Activated gamma-delta T cell treated with Interleukin-2 at 50 U/mL for 16 hours (primary cell): ENCODE measurements around the gene ANO6.
"Not testable (repeated sequence)": the region's sequence is repeated elsewhere in the genome, so short reads cannot be mapped to it uniquely, and the experiment has no call there.

Experiments used
- DNase-seq: peaks from one replicate; pipeline ENCODE4 v3.0.0-alpha.2; 2020

The ANO6 gene

DNA sequence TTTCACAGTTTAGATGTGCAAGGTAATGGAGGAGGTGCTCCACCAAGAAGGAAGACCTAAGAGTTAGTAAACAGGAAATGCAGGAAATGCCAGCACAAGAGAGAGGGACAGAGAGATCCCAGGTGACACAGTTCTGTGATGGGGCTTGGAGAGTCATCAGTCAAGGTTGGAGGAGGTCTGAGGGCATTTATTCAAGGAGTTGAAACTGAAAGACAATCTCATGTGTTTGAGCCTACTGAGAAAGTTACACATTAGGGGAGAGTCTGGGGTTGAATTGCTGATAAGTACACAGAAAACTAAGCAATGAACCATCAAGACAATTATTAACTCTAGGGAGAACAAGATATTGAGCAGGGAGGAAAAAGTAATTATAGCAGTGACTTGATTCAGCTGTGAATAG, 138.5 kb downstream of the ANO6 start:
- DNase-seq, result no peak

DNA sequence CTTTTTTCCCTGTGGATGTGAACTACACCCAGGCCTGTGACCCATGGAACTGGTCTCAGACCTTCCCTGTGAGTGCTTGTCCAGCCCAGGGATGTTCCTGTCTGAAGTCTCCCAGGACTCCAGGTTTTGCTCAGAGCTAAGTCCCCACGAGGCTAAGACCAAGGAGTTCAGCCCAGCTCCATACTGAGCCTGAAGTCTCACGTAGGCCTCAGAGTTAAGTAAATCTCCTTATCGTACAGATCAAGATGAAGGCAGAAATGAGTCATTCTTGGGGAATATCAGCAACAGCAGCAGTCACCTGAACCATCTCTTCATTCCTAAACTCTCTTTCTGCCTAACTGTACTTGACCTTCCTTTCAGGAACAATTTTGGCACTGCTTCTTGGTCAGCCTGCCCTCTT, 139.8 kb downstream of the ANO6 start:
- DNase-seq, result no peak

DNA sequence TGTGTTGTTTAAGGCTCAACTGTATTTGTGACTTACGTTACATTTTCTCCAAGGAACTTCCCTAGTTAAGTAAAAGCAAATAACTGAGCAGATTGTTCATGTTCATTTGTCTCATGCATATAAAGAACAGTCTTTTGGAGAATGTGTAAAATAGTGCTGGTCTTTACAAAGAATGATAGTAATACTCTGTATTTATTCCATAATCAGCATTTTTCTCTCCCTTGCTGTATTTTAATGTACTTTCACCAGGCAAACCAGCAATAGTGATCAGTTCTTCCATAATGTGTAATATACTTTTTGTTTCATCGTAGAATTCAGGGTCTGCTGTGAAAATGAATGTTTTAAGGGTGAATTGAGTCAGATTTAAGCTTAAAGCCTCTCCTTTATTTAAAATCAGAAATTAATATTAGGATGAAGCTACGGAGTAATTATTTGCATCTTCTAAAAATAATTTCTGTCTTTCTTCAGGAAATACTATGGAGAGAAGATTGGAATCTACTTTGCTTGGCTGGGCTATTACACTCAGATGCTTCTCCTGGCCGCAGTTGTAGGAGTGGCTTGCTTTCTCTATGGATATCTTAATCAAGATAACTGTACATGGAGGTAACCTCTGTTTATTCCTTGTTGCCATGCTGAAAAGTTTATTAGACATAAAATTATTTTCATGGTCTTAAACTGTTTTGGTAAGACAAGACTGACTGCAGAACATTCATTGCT, 141.1 kb downstream of the ANO6 start:
- no peak for DNase-seq

DNA sequence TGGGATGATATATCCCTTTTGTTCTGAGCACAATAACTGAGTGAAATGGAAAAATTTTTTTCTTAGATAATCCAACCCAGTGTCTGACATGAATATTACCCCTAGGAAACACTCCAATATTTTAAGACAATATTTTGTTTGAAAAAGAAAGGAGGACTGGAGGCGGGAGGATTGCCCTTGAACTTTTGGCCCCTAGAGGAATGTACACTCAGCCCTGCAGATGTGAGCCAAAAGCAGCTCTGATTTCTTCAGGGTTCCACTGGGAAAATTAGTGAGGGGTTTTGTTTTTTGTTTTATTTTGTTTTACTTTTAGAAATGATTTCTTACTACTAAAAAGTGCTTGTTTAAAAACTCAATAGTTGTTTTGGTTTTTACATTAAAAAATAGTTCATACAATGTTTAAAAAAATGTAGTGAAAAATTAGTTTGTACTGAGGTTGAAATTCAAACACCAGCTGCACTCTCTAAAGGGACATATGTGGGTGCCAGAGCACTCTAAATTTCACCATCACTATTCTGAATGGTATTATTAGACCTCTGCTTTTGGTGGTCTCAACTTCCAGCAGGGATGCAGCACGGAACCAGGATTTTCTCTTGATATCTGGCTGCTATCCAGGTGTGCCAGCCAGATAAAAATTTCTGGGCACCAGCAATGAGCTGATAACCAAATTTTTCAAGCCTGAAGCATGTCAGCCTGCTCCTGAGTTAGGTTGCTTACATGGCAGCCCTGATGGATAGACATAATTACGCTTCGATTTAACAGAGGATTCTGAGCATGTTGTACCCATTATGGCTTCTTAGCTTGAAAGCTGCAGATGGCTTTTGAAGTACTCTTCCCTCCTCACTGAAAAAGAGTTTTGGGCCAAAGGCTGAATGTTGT, 141.9 kb downstream of the ANO6 start:
- no peak for DNase-seq

DNA sequence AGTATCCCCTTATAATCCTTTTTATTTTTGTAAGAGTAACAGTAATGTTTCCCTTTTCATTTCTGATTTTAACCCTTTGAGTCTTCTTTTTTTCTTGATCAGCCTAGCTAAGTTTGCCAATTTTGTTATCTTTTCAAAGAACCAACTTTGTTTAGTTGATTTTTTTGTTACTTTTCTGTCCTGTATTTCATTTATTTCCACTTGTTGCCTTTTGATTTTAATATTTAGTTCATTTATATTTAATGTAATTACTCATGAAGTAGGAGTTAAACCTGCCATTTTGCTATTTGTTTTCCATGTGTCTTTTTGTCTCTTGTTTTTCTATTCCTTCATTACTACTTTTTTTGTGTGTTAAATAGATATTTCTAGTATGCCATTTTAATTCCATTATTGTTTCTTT, 146.4 kb downstream of the ANO6 start:
- DNase-seq, result no peak

DNA sequence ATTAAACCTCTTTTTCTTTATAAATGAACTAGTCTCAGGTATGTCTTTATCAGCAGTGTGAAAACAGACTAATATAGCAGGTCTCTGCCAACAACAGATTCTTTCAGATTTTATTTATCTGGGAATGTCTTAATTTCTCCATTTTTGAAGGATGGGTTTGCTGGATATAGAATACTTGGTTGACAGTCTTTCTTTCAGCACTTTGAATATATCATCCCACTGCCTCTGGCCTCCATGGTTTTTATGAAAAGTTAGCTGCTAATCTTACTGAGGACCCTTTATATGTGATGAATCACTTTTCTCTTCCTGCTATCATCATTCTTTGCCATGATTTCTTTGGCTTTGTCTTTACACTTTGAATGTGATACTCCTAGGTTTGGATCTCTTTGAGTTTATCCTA, 148.0 kb downstream of the ANO6 start:
- no peak for DNase-seq

DNA sequence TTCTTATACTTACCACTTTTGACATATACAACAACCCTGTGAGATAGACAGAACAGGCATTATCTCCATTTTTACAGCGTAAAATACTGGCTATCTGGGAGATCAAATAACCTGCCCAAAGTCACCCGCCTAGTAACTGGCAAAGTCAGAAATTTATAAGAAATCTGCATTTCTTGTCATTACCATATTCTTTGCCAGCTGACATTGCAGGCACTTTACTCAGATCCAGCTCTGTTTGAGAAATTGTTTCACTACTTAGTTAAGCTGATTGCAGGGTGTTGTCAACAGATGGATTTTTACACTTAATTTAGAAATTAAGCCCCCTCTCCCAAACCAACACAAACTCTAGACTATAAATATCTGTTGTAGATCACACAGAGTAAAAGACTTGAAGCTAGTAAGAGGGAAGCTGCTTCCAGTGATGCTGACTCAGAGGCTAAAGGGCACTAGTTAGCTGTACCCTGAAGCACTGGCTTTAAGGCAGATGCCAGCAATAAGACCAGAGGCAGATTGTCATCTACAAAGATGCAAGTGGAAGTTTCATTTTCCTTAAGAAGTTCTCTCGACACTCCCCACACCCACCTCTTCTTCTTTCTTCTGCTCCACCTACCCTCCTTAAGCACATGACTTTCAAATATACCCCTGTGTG, 153.1 kb downstream of the ANO6 start:
- no peak for DNase-seq

DNA sequence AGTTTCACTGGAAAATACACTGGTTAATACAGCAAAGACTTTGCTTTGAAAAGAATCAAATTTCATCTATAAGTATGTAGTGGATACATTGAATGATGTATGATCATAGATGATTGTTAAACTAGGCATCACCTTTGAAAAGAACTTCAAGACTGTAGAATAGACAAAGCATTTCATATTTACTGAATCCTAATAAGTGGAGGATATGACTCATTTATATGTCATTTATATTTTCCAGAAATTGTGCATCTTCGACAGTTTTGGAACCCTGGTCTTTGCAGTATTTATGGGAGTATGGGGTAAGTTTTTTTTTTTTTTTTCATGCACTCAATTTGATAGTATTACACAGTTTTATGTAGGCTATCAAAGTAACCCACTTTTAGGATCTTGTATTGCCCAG, 161.9 kb downstream of the ANO6 start:
- no peak for DNase-seq

DNA sequence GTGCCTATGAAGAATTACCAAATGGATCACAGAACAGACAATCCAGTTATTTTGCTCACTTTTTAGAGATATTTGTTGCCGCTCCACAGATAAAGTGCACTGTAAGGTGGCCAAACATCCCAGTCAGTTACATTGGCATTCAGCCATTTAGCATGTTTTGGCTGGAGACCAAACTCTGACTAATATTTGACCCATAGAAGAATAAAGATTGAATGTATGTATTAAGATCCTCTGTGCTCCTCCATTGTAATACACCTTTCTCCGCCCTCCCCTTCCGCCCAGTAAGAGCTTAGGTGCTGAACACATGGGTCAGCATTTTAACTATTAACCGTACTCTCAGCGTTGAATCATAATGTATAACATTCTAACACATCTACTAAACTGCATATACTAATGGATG, 163.4 kb downstream of the ANO6 start:
- no peak for DNase-seq

DNA sequence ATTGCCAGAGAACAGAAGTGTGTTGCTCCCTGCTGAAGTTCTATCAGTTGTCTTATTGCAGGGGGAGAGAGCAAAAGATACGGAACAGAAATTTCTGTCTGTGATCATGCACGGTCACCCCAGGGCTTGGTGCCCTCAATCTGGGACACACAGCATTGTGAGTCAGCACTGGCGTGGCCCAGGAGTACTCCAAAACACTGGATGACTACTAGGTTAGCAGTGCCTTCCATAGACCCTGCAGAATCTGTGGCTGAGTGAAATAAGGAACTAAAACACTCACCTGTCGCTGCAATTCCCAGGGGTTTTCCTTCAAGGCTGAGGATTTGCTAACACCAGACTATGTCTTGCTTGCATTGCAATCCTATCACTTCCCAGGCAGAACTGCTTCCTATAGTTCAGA, 165.5 kb downstream of the ANO6 start:
- DNase-seq, result no peak

DNA sequence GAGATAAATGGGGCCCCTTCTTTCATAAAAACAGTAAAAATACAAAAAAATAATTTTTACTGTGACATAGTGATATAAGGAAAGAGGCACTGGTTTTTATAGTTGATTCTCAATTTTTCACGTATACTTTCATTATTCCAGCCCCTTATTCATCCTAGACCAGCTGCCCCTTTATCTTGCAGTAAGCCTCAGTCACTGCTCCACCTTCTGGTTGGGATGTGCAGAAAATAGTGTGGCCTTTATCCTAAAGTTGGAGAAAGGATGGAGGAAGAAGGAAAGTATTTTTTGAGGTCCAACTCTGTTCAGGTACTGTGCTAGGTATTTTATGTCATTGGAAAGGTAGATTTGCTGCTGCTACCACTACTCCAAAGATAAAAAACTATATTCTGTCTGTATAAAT, 172.7 kb downstream of the ANO6 start:
- DNase-seq, result no peak

DNA sequence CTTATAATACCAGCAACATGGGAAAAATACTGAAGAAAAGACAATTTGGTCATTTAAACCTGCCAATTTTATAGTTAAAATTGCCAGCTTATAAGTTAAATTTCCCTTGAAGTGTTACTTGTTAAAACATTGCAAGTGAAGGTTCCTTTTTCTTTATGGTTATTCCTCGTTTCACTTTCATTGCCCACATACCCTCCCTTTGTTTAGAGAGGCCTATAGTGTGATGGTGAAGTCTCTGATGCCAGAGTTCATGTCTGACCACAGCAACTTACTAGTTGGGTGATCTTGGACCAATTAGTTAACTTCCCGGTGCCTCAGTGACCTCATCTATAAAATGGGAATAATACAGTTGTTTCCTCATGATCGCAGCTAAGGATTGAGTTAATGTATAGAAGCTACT, 173.5 kb downstream of the ANO6 start:
- DNase-seq, result no peak

DNA sequence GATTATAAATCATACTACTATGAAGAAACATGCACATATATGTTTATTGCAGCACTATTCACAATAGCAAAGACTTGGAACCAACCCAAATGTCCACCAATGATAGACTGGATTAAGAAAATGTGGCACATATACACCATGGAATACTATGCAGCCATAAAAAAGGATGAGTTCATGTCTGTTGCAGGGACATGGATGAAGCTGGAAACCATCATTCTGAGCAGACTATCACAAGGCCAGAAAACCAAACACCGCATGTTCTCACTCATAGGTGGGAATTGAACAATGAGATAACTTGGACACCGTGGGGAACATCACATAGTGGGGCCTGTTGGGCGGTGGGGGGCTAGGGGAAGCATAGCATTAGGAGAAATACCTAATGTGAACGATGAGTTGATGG, 181.6 kb downstream of the ANO6 start:
- not testable (repeated sequence) for DNase-seq

DNA sequence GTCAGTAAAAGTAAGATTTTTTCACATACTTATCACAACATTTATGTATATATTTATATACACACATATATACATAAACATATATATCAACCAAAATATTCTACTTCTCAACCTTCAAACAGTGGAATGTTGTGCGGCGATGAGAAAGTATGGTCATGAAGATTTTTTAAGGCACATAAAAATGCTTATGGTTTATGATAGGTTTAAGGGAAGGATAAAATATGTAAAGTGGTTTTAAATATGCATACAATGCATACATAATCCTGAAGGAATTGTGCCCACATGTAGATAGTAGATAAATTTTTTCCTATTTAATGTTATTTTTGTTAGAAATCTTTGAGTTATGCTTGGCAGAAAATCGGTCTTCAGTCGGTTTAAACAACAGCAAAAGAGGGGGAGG, 182.7 kb downstream of the ANO6 start:
- no peak for DNase-seq

DNA sequence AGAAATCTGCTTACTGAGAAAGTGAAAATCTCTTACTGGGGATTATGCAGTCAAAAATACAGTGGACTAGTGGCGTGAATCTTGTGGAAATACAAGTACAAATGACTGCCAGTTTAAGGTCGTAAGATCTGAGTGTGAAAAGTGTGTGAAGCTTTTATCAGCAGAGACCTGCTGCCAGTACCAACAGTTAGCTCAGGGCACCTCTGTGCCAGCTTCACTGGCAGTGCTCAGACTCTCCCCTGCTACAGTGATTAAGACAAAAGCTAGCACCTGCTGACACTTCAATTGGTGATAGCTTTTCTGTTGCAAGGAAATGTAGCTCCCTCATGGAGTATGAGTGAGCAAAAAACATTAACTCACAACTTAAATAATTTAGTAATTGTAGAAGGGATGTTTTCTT, 185.1 kb downstream of the ANO6 start:
- DNase-seq, result no peak

DNA sequence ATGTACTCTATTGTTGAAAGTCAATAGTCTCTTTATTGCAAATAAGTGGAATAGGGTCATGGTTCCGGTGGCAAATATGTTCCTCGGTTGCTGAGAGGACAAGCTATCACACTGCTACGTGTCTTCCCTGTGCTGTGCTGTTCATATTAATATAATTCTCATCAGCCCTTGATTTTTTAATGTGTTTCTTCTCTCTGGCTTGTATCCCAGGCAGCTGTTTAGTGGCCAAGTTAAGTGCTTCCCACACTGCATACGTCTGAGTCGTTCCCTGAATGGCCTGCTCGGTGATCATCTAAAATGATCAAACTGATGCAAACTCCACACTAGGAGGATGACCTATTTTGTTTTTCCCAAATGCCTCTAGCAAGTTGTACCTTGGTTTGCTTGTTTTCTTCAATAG, 186.4 kb downstream of the ANO6 start:
- DNase-seq, result no peak

DNA sequence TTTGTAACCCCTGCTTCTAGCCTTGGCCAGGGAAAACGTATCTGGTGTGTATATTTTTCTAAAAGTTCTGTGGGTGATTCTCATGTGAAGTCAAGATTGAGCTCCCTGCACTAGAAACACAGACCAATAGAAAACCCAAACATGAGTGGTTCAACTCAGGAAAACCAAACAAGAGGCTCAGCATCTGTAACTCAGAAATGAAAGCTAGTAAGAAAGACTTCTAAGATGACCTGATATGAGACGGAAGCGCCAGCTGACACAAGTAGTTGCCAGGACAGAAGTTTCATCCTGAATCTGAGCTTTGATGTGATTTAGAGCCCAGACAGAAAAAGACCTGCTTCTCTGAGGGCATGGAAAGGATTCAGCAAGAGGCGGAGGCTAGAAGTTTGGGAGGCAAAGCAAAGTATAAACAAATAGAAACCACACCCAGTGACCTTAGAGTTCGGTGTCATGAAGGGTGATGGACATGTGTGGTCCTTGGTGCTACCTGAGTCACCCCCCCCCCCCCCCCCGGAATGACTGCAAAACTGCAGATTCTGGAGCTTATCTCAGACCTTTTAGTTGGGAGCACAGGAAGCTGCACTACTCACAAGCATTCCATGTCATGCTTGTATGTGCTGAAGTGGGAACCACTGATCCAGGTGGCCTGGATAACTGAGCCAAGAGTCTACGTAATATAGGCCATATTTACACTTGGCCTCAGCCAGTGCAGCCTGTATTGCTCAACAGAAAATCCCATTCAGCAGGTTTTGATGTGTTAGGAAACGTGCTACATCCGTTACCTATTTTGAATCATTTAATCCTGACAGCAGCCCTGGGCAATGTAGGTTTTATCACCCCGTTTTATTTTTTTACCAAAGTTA, 191.3 kb downstream of the ANO6 start:
- DNase-seq, result no peak

DNA sequence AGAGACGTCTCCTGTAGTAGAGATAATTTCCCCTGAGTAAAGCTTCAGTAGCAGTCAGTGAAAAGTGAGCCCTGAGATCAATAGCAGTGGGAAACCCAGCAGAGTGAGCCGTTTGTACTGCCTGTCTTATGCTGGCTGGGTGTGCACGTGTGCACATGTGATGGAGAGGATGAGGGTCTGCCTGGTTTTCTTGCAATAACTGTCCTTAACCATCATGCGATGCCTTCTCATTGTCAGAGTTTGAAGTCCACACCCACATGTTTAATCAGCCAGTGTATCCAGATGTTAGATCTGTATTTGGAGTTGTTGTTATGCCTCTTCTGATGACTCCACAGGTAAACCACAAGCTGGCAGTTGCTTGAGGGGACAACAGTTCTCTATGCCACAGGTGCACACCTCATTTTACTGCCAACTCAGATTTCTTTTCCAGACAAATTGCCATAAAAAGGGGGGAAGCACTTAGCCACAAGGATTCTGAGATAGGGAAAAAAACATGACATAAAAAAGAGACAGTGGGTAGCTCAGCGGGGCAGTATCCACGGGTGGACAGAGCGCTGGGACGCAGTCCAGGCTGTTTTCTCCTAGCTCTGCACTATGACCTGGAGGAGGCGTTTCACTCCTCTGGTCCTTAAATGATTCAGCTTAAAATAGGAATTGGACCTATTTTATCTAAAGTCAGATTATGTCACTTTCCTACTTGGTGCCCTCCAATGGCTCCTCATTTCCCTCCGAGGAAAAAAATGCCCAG, 192.3 kb downstream of the ANO6 start:
- DNase-seq, result no peak

DNA sequence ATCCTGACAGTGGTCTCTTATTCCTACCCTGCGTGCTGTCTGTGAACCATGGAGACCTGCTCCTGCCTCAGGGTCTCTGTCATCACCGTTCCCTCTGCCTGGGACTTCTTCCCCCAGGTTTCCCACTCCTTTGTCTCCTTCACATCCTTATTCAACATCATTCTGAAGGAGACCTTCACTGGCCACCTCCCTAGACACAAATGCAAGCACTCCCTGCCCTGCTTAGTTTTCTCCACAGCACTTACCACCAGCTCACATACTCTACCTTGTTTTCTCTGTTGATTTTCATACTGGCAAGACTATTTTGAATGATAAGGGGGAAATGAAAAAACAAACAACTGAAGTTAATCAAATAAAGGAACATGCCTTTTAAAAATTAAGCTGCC, 192.8 kb downstream of the ANO6 start:
- no peak for DNase-seq

DNA sequence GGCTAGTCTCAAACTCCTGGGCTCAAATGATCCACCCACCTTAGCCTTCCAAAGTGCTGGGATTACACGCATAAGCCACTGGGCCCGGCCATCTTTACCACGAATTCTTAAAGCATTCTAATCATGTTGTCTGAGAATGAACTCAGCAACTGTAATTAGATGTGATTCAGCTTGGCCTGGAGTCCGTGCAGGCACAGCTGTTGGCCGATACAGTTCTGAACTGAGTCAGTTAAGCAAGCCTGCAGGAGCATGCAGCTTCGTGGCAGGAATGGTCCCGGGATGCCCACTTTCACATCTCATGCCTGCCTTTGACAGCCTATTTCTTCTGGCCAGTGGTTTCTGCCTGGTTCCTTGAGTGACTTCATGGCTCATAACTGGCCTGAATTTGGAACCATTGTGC, 194.1 kb downstream of the ANO6 start:
- DNase-seq, result no peak

DNA sequence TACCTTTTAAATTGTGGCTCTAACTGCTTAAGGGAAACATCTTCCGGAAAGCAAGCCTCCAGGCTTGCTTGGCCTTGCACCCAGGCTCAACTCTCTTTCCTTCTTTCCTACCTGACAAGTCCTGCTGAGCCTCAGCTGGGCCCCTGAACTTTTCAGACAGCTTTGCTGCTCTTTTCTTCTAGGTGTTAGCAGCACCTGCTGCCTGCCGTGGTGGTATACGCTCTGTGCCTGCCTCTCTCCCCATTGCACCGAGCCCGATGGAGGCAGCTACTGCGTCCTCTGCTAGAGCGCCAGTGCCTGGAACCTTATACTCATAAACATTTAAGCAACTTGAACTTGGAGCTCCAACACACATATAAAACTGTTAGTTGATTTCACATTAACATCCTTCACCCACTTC, 195.7 kb downstream of the ANO6 start:
- no peak for DNase-seq

DNA sequence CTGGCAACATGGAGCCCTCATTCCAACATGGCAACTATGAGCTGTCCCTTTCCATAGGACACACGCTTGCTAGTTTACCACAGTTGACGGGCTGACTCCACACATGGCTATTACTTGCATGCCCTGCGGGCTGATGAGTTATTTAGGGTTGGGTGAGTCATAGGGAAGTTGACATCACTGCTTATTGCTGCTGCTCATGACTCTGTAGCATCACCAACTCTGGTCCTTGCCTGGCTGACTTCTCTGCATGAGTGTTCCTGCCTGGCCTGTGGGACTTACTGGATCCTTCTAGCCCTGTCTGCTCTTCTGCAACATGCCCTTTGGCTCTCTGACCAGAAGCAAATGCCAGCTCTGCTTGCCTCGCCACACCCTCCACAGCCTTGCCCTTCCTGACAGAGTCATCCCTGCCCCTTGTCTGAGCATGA, 199.5 kb downstream of the ANO6 start:
- no peak for DNase-seq
